OCI-LY1 (cell line): Measurements from ENCODE around the gene TUBG2.

Experiments used
- EZH2 ChIP-seq: fragments of 200-600 bp; sonication (generic), shearing (Covaris generic); IDR thresholded peaks from 2 replicates; pipeline ENCODE4 v1.8.0; 2017; ENCODE audit warnings: borderline replicate concordance, mixed run types, mild to moderate bottlenecking, antibody characterized with exemption, low read length, moderate library complexity, mixed read lengths
- TF ChIP-seq, protein P1 (sequence below): fragments of 200-600 bp; sonication (generic), shearing (Covaris generic); IDR thresholded peaks from 2 replicates; pipeline ENCODE4 v1.5.1; 2017; ENCODE audit warnings: mild to moderate bottlenecking, antibody characterized with exemption, low read length, moderate library complexity, mixed read lengths

DNA sequence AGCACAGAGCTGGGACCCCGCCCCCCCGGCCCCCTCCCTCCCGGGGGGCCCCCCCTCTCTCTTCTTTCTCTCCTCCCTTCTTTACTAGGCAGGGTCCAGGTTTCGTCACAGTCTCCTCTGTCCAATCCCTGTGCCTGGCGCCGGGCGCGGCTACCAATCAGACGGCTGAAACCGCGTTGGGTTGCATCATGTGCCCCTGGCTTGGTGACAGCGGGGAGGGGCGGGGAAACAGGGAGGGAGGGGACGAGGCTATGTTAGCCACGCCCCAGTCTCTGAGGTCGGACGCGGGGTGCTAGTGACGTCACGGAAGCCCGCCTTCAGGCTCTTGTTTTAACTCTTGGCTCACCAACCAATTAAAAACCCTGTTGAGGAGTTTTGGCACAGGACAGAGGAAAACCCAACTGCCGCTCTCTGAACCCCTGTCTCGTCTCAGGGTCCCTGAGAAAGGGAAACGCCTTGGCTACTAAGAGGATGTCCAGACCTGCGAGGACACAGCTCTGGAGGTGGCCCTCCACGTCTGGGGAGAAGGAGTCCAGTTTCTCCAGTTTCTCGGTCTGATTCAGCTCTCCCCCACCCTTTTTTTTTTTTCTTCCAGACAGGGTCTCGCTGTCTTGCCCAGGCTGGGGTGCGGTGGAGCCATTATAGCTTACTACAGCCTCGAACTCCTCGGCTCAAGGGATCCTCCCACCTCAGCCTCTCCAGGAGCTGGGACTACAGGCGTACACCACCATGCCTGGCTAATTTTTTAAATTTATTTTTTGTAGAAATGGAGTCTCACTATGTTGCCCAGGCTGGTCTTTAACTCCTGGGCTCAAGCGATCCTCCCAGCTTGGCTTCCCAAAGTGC, 18.2 kb downstream of the TUBG2 start:
- TF ChIP-seq, protein P1, sequence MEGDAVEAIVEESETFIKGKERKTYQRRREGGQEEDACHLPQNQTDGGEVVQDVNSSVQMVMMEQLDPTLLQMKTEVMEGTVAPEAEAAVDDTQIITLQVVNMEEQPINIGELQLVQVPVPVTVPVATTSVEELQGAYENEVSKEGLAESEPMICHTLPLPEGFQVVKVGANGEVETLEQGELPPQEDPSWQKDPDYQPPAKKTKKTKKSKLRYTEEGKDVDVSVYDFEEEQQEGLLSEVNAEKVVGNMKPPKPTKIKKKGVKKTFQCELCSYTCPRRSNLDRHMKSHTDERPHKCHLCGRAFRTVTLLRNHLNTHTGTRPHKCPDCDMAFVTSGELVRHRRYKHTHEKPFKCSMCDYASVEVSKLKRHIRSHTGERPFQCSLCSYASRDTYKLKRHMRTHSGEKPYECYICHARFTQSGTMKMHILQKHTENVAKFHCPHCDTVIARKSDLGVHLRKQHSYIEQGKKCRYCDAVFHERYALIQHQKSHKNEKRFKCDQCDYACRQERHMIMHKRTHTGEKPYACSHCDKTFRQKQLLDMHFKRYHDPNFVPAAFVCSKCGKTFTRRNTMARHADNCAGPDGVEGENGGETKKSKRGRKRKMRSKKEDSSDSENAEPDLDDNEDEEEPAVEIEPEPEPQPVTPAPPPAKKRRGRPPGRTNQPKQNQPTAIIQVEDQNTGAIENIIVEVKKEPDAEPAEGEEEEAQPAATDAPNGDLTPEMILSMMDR = no peak
- no peak for TF ChIP-seq EZH2
